Panc1 (cell line): ENCODE measurements around the gene TEX52.

Experiments
- POLR2AphosphoS5 ChIP-seq: IDR thresholded peaks from 2 replicates; pipeline ENCODE4 v1.6.1; 2012; ENCODE audit warnings: mild to moderate bottlenecking, low read depth, low read length, moderate library complexity
- TCF7L2 ChIP-seq: IDR thresholded peaks from 2 replicates; pipeline ENCODE4 v1.6.1; 2011; ENCODE audit warnings: mild to moderate bottlenecking, low read depth, low read length, inconsistent platforms
- TF ChIP-seq, protein P1 (sequence below): fragments of 450-650 bp; IDR thresholded peaks from 2 replicates; pipeline ENCODE4 v1.5.1; 2017; ENCODE audit warnings: mild to moderate bottlenecking

- no peak for TF ChIP-seq POLR2AphosphoS5
- TF ChIP-seq, protein P1, sequence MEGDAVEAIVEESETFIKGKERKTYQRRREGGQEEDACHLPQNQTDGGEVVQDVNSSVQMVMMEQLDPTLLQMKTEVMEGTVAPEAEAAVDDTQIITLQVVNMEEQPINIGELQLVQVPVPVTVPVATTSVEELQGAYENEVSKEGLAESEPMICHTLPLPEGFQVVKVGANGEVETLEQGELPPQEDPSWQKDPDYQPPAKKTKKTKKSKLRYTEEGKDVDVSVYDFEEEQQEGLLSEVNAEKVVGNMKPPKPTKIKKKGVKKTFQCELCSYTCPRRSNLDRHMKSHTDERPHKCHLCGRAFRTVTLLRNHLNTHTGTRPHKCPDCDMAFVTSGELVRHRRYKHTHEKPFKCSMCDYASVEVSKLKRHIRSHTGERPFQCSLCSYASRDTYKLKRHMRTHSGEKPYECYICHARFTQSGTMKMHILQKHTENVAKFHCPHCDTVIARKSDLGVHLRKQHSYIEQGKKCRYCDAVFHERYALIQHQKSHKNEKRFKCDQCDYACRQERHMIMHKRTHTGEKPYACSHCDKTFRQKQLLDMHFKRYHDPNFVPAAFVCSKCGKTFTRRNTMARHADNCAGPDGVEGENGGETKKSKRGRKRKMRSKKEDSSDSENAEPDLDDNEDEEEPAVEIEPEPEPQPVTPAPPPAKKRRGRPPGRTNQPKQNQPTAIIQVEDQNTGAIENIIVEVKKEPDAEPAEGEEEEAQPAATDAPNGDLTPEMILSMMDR: peak; percentile 76
- no peak for TF ChIP-seq TCF7L2
Measured at GRCh38 chr12:2813214-2814185, 43.3 kb downstream of the TEX52 start.
